HepG2 (cell line): ENCODE measurements around the gene ARMC5. TPM values are rescaled to one million over a fixed set of nuclear protein-coding genes. Genes with fewer than 3 reads are reported as not detected.

ENCODE experiments used
- EHMT2 ChIP-seq: fragments of 200-600 bp; sonication (generic); IDR thresholded peaks from 2 replicates; pipeline ENCODE4 v1.7.0; 2017; ENCODE audit warnings: antibody characterized with exemption, low read depth, low read length, borderline replicate concordance
- HIVEP1 ChIP-seq: sonication (generic); formaldehyde crosslinking; IDR thresholded peaks from 2 replicates; pipeline ENCODE4 v1.4.0; 2020; ENCODE audit warnings: mild to moderate bottlenecking, missing genetic modification reagents
- KAT8 ChIP-seq: IDR thresholded peaks from 2 replicates; pipeline ENCODE4 v1.6.1; 2016; ENCODE audit warnings: missing genetic modification reagents, missing compliant biosample characterization
- MIER2 ChIP-seq: IDR thresholded peaks from 2 replicates; pipeline ENCODE4 v1.6.1; 2016; ENCODE audit warnings: missing biosample characterization, missing genetic modification reagents
- NFE2 ChIP-seq: sonication (generic); formaldehyde crosslinking; IDR thresholded peaks from 2 replicates; pipeline ENCODE4 v1.4.0; 2020; ENCODE audit warnings: missing genetic modification reagents
- NFKBIZ ChIP-seq: IDR thresholded peaks from 2 replicates; pipeline ENCODE4 v1.6.1; 2018; ENCODE audit warnings: missing genetic modification reagents, missing compliant biosample characterization
- PHF21A ChIP-seq: sonication (generic); formaldehyde crosslinking; IDR thresholded peaks from 2 replicates; pipeline ENCODE4 v1.5.0; 2020; ENCODE audit warnings: mild to moderate bottlenecking, missing genetic modification reagents
- RELA ChIP-seq: sonication (generic); formaldehyde crosslinking; IDR thresholded peaks from 2 replicates; pipeline ENCODE4 v1.4.0; 2020; ENCODE audit warnings: missing genetic modification reagents
- RXRA ChIP-seq: sonication (generic); formaldehyde crosslinking; IDR thresholded peaks from 2 replicates; pipeline ENCODE4 v1.5.1; 2020; ENCODE audit warnings: missing genetic modification reagents
- RXRB ChIP-seq: IDR thresholded peaks from 2 replicates; pipeline ENCODE4 v1.6.1; 2016; ENCODE audit warnings: borderline replicate concordance, missing genetic modification reagents, missing compliant biosample characterization
- SAP130 ChIP-seq: IDR thresholded peaks from 2 replicates; pipeline ENCODE4 v1.6.1; 2016; ENCODE audit warnings: low read depth
- ZEB1 ChIP-seq: IDR thresholded peaks from 2 replicates; pipeline ENCODE4 v1.6.1; 2012; ENCODE audit warnings: mild to moderate bottlenecking, low read depth, inconsistent platforms; ENCODE audit not compliant: insufficient replicate concordance
- ZFP36L2 ChIP-seq: sonication (generic); formaldehyde crosslinking; IDR thresholded peaks from 2 replicates; pipeline ENCODE4 v1.4.0; 2020; ENCODE audit warnings: missing genetic modification reagents
- ZKSCAN8 ChIP-seq: IDR thresholded peaks from 2 replicates; pipeline ENCODE4 v1.6.1; 2016; ENCODE audit warnings: borderline replicate concordance, missing genetic modification reagents, missing compliant biosample characterization
- ZNF12 ChIP-seq: sonication (generic); formaldehyde crosslinking; IDR thresholded peaks from 2 replicates; pipeline ENCODE4 v1.5.0; 2020; ENCODE audit warnings: missing genetic modification reagents
- polyA plus RNA-seq, 8 experiments: library from polyadenylated mRNA; depleted of rRNA in 3 of 8; stranded (reverse) in 7 of 8; unstranded in 1 of 8; fragments of >200 nt; fragmentation: Illumina TruSeq in 4 of 8; extraction: Trizol in 4 of 8; gene quantifications; 2 replicates each; pipeline versions ENCODE4 v1.2.1 to v1.2.3, GENCODE V29; 2011 to 2016; ENCODE audit warnings: low read depth in 4 of 8, missing spikeins in 1 of 8, mixed read lengths in 1 of 8; ENCODE audit not compliant: insufficient read depth in 1 of 8
- total RNA-seq, 5 experiments: library from RNA; depleted of rRNA; stranded (reverse); fragments of >200 nt; fragmentation: Illumina TruSeq; extraction: Trizol; gene quantifications; 2 replicates each; pipeline ENCODE4 v1.2.3, GENCODE V29; 2016; ENCODE audit warnings: low read depth in 1 of 5
- TF ChIP-seq, protein P1 (sequence below): sonication (generic); formaldehyde crosslinking; IDR thresholded peaks from 2 replicates; pipeline ENCODE4 v1.8.1; 2023; ENCODE audit warnings: missing genetic modification reagents, mild to moderate bottlenecking, borderline replicate concordance
- TF ChIP-seq, protein P2 (sequence below): sonication (generic); formaldehyde crosslinking; IDR thresholded peaks from 2 replicates; pipeline ENCODE4 v1.4.0; 2020; ENCODE audit warnings: missing genetic modification reagents, mild to moderate bottlenecking, borderline replicate concordance
- TF ChIP-seq, protein P3 (sequence below): sonication (generic); formaldehyde crosslinking; IDR thresholded peaks from 2 replicates; pipeline ENCODE4 v1.9.0; 2021; ENCODE audit warnings: missing genetic modification reagents, borderline replicate concordance
- TF ChIP-seq, protein P4 (sequence below): sonication (generic); formaldehyde crosslinking; IDR thresholded peaks from 2 replicates; pipeline ENCODE4 v1.4.0; 2020; ENCODE audit warnings: missing genetic modification reagents; ENCODE audit errors: not compliant biosample characterization
- TF ChIP-seq, protein P5 (sequence below): IDR thresholded peaks from 2 replicates; pipeline ENCODE4 v1.6.1; 2016; ENCODE audit warnings: missing genetic modification reagents, missing compliant biosample characterization
- TF ChIP-seq, protein P6 (sequence below): sonication (generic); IDR thresholded peaks from 2 replicates; pipeline ENCODE4 v1.6.1; 2016; ENCODE audit warnings: low read depth, borderline replicate concordance
- TF ChIP-seq, protein P7 (sequence below): sonication (generic); formaldehyde crosslinking; IDR thresholded peaks from 2 replicates; pipeline ENCODE4 v1.4.0; 2020; ENCODE audit warnings: mild to moderate bottlenecking, missing genetic modification reagents

ARMC5 gene
- total and polyA plus RNA-seq, 2 of the 13 experiments (the other 11 are each of a cell fraction or from before 2014, with no cell fraction given) = 10.8 to 22.3 TPM

DNA sequence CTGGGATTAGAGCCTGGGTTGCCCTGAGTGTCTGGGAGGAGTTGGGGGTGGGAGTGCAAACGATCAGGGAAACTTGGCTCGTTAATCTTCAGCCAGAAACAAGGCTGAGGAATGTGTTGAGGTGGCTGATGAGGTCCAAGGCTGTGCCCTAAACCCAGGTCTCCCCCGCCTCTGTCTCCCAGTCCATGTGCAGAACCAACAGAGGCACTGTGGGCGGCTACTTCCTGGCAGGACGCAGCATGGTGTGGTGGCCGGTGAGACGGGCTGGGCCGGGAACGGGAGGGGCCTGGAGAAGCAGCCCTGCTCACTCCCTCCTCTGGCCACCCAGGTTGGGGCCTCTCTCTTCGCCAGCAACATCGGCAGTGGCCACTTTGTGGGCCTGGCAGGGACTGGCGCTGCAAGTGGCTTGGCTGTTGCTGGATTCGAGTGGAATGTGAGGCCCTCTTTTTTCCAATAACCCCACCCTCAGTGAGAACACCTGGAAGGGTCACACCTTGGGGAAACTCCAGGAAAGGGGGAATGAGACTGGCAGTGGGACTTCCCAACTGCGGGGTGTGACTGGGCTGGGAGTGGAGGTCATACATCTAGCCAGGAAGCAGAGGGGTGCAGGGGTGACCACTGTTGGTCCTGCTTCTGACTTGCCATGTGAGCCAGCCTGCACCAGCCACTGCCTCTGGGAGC lies 25.3 kb downstream of the ARMC5 start (continued):
- TF ChIP-seq, protein P1, sequence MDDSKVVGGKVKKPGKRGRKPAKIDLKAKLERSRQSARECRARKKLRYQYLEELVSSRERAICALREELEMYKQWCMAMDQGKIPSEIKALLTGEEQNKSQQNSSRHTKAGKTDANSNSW (CRISPR knock-in tag) = no peak
- TF ChIP-seq PHF21A (CRISPR knock-in tag) (peak; percentile 32; the same call in 1 of the 2 replicates), ZKSCAN8 (CRISPR knock-in tag) (no peak), ZNF12 (CRISPR knock-in tag) (no peak), ZEB1 (no peak), SAP130 (CRISPR knock-in tag) (peak; percentile 94), ZFP36L2 (CRISPR knock-in tag) (no peak), EHMT2 (no peak), NFKBIZ (CRISPR knock-in tag) (0 out of 2 replicates have a peak, but pooled peaks have one; percentile 52), RXRA (CRISPR knock-in tag) (peak; percentile 64), KAT8 (peak; percentile 69), HIVEP1 (CRISPR knock-in tag) (no peak), RXRB (CRISPR knock-in tag) (peak; percentile 78), RELA (peak; percentile 72; the same call in 1 of the 2 replicates), MIER2 (CRISPR knock-in tag) (peak; percentile 39; the same call in 1 of the 2 replicates), NFE2 (CRISPR knock-in tag) (no peak)
- TF ChIP-seq, protein P2, sequence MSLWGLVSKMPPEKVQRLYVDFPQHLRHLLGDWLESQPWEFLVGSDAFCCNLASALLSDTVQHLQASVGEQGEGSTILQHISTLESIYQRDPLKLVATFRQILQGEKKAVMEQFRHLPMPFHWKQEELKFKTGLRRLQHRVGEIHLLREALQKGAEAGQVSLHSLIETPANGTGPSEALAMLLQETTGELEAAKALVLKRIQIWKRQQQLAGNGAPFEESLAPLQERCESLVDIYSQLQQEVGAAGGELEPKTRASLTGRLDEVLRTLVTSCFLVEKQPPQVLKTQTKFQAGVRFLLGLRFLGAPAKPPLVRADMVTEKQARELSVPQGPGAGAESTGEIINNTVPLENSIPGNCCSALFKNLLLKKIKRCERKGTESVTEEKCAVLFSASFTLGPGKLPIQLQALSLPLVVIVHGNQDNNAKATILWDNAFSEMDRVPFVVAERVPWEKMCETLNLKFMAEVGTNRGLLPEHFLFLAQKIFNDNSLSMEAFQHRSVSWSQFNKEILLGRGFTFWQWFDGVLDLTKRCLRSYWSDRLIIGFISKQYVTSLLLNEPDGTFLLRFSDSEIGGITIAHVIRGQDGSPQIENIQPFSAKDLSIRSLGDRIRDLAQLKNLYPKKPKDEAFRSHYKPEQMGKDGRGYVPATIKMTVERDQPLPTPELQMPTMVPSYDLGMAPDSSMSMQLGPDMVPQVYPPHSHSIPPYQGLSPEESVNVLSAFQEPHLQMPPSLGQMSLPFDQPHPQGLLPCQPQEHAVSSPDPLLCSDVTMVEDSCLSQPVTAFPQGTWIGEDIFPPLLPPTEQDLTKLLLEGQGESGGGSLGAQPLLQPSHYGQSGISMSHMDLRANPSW = no peak
- TF ChIP-seq, protein P3, sequence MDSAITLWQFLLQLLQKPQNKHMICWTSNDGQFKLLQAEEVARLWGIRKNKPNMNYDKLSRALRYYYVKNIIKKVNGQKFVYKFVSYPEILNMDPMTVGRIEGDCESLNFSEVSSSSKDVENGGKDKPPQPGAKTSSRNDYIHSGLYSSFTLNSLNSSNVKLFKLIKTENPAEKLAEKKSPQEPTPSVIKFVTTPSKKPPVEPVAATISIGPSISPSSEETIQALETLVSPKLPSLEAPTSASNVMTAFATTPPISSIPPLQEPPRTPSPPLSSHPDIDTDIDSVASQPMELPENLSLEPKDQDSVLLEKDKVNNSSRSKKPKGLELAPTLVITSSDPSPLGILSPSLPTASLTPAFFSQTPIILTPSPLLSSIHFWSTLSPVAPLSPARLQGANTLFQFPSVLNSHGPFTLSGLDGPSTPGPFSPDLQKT = no peak
- TF ChIP-seq, protein P4, sequence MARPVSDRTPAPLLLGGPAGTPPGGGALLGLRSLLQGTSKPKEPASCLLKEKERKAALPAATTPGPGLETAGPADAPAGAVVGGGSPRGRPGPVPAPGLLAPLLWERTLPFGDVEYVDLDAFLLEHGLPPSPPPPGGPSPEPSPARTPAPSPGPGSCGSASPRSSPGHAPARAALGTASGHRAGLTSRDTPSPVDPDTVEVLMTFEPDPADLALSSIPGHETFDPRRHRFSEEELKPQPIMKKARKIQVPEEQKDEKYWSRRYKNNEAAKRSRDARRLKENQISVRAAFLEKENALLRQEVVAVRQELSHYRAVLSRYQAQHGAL = no peak
- TF ChIP-seq, protein P5, sequence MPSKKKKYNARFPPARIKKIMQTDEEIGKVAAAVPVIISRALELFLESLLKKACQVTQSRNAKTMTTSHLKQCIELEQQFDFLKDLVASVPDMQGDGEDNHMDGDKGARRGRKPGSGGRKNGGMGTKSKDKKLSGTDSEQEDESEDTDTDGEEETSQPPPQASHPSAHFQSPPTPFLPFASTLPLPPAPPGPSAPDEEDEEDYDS (CRISPR knock-in tag) = peak; percentile 70; the same call in 1 of the 2 replicates
- TF ChIP-seq, protein P6, sequence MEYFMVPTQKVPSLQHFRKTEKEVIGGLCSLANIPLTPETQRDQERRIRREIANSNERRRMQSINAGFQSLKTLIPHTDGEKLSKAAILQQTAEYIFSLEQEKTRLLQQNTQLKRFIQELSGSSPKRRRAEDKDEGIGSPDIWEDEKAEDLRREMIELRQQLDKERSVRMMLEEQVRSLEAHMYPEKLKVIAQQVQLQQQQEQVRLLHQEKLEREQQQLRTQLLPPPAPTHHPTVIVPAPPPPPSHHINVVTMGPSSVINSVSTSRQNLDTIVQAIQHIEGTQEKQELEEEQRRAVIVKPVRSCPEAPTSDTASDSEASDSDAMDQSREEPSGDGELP = no peak
- TF ChIP-seq, protein P7, sequence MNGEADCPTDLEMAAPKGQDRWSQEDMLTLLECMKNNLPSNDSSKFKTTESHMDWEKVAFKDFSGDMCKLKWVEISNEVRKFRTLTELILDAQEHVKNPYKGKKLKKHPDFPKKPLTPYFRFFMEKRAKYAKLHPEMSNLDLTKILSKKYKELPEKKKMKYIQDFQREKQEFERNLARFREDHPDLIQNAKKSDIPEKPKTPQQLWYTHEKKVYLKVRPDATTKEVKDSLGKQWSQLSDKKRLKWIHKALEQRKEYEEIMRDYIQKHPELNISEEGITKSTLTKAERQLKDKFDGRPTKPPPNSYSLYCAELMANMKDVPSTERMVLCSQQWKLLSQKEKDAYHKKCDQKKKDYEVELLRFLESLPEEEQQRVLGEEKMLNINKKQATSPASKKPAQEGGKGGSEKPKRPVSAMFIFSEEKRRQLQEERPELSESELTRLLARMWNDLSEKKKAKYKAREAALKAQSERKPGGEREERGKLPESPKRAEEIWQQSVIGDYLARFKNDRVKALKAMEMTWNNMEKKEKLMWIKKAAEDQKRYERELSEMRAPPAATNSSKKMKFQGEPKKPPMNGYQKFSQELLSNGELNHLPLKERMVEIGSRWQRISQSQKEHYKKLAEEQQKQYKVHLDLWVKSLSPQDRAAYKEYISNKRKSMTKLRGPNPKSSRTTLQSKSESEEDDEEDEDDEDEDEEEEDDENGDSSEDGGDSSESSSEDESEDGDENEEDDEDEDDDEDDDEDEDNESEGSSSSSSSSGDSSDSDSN = peak; percentile 87
